CD4-positive, alpha-beta T cell (primary cell): ENCODE measurements around the gene IL5RA. TPM values are rescaled to one million over a fixed set of nuclear protein-coding genes. Genes with fewer than 3 reads are reported as not detected.

ENCODE experiments used
- ATAC-seq: fragments of 200-7000 bp; cut with Tn5 transposase; one replicate; pipeline ENCODE4 v1.10.0; 2022; ENCODE audit warnings: mild to moderate bottlenecking; ENCODE audit not compliant: poor library complexity
- CTCF ChIA-PET: fragments of 350-600 bp; sonication (Branson Sonifier 250); formaldehyde crosslinking; loops from one replicate; lab custom pipeline; 2021; ENCODE audit warnings: antibody characterized with exemption, inconsistent platforms; lab: Charles Lee
- POLR2A ChIA-PET: fragments of 350-600 bp; sonication (Branson Sonifier 250); formaldehyde crosslinking; loops from one replicate; lab custom pipeline; 2021; ENCODE audit warnings: antibody characterized with exemption, inconsistent platforms; lab: Charles Lee
- DNase-seq, 14 experiments: peaks; one replicate each; pipeline ENCODE4 v3.0.0-alpha.2; 2013 to 2020; ENCODE audit warnings: mixed read lengths in 2 of 14
- H3K27ac ChIP-seq, 2 donors: one replicate each; pipeline versions ENCODE4 v1.5.1 to v1.7.0; 2013; ENCODE audit warnings: low read length in 2 of 2, low read depth in 1 of 2, mild to moderate bottlenecking in 1 of 2
- H3K27me3 ChIP-seq, 2 experiments: 1 replicate in 1 of 2; 2 replicates in 1 of 2; pipeline versions ENCODE4 v1.6.1 to v1.7.0; 2013; ENCODE audit warnings: low read length in 2 of 2, control low read depth in 1 of 2, mild to moderate bottlenecking in 1 of 2, moderate library complexity in 1 of 2; ENCODE audit not compliant: insufficient read depth in 2 of 2, control insufficient read depth in 1 of 2
- H3K36me3 ChIP-seq: one replicate; pipeline ENCODE4 v1.6.1; 2013; ENCODE audit warnings: low read length, control low read depth; ENCODE audit not compliant: insufficient read depth
- H3K4me1 ChIP-seq: one replicate; pipeline ENCODE4 v1.6.1; 2013; ENCODE audit warnings: low read length, control low read depth; ENCODE audit not compliant: insufficient read depth
- H3K4me3 ChIP-seq: one replicate; pipeline ENCODE4 v1.5.1; 2013; ENCODE audit warnings: mild to moderate bottlenecking, low read length, moderate library complexity
- H3K9me3 ChIP-seq, 2 experiments: 1 replicate in 1 of 2; 2 replicates in 1 of 2; pipeline versions ENCODE4 v1.6.1 to v1.7.0; 2013; ENCODE audit warnings: low read length in 2 of 2, mild to moderate bottlenecking in 2 of 2, control low read depth in 1 of 2, moderate library complexity in 1 of 2; ENCODE audit not compliant: control insufficient read depth in 1 of 2, insufficient read depth in 1 of 2
- H3K27ac Mint-ChIP-seq: one replicate; pipeline ENCODE4 v1.8.0; 2020; ENCODE audit warnings: mixed read lengths
- H3K27me3 Mint-ChIP-seq: one replicate; pipeline ENCODE4 v1.8.0; 2021; ENCODE audit warnings: mixed read lengths
- H3K36me3 Mint-ChIP-seq: one replicate; pipeline ENCODE4 v1.8.0; 2021; ENCODE audit warnings: low read depth, mixed read lengths
- H3K4me1 Mint-ChIP-seq: one replicate; pipeline ENCODE4 v1.8.0; 2021; ENCODE audit warnings: low read depth, mixed read lengths
- H3K4me3 Mint-ChIP-seq: one replicate; pipeline ENCODE4 v1.8.0; 2020; ENCODE audit warnings: mild to moderate bottlenecking, mixed read lengths
- H3K9me3 Mint-ChIP-seq: one replicate; pipeline ENCODE4 v1.8.0; 2020; ENCODE audit warnings: mixed read lengths
- intact Hi-C, 2 experiments: fragments of 100-400 bp; cut with DNase I in 1 of 2; cut with micrococcal nuclease in 1 of 2; formaldehyde crosslinking; loops; one replicate each; pipeline versions ENCODE4 v1.15.1 to v1.9.0; 2023 to 2025; cut with DNase I, micrococcal nuclease
- total RNA-seq, 174 experiments: library from RNA in 2 of 174; stranded (reverse) in 2 of 174; gene quantifications; one replicate each; pipeline ENCODE4 v1.2.3 and lab custom pipeline; 2021 to 2026
- TF ChIP-seq, protein P1 (sequence below): fragments of 200-600 bp; IDR thresholded peaks from one replicate; pipeline ENCODE4 v1.8.0; 2022; ENCODE audit warnings: antibody characterized with exemption, mild to moderate bottlenecking

The IL5RA gene
- total RNA-seq, 2 experiments from 2014 or later = 0.59 to 0.99 TPM

DNA sequence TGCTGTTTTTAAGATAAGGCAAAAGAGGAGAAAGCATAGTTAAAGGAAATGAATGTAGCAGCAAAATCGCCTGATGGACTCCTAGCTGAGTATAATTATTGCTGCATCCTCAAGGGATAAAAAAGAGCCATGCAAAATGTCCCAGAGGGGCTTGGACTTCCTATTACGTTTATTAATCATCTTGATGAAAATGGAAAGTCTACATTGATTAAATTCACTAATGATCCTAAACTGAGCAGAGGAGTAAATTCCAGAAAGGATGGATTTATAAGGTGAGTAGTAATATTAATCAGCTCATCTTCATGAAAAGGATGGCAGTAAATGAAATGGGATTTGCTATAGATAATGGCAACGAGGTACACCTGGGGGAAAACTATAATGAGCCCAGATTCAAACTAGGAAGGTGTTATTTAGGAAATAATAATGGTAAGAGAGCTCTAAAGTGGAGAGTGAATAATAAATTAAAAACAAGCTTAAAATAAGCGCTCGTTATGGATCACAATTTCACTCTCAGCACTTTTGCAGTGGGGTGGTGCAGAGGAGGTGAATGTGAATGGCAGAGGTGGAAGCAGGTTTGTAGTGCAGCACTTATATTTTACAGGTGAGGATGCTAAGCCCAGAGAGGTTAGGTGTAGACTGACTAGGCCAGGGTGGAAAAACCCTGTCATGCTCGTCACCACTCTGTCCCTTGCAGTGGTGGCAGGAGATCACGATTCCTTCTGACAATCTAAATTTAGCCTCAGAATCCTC is 22.3 kb downstream of the IL5RA start:
- no peak for DNase-seq
- no peaks in the 10 kb centered on the region for H3K36me3 Mint-ChIP-seq
- H3K36me3 ChIP-seq = no peaks in the 10 kb centered on the region
- ChIA-PET CTCF (no interaction called here), POLR2A (no interaction called here)
- H3K27ac ChIP-seq = no peak overlapping the region
- TF ChIP-seq, protein P1, sequence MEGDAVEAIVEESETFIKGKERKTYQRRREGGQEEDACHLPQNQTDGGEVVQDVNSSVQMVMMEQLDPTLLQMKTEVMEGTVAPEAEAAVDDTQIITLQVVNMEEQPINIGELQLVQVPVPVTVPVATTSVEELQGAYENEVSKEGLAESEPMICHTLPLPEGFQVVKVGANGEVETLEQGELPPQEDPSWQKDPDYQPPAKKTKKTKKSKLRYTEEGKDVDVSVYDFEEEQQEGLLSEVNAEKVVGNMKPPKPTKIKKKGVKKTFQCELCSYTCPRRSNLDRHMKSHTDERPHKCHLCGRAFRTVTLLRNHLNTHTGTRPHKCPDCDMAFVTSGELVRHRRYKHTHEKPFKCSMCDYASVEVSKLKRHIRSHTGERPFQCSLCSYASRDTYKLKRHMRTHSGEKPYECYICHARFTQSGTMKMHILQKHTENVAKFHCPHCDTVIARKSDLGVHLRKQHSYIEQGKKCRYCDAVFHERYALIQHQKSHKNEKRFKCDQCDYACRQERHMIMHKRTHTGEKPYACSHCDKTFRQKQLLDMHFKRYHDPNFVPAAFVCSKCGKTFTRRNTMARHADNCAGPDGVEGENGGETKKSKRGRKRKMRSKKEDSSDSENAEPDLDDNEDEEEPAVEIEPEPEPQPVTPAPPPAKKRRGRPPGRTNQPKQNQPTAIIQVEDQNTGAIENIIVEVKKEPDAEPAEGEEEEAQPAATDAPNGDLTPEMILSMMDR = no peak
- no peak overlapping the region for H3K4me3 ChIP-seq
- H3K27me3 Mint-ChIP-seq = no peaks in the 10 kb centered on the region
- no peaks in the 10 kb centered on the region for H3K4me1 Mint-ChIP-seq
- no peak overlapping the region for H3K27ac Mint-ChIP-seq
- no peak overlapping the region for H3K4me3 Mint-ChIP-seq
- ATAC-seq = no peak
- no peaks in the 10 kb centered on the region for H3K9me3 Mint-ChIP-seq
- intact Hi-C loops = no loop called here
- no peaks in the 10 kb centered on the region for H3K27me3 ChIP-seq
- H3K9me3 ChIP-seq = no peaks in the 10 kb centered on the region
- no peaks in the 10 kb centered on the region for H3K4me1 ChIP-seq

DNA sequence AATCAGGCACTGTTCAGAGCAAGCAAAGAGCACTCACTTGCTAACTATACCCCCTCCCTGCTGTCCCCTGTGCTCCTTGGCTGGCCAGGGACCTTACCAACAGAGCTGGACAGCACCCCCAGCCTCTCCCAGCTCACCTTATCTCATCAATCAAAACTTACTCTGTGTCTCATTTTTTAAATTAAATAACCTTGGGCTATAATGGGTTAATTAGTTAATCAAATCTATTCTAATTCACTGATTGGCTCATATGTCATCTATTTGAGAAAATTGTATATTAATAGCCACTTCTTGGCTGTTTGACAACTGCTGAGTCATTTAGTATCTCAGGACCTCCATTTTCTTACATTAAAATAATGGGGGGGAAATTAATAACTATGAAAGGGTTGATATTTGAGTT is 22.9 kb downstream of the IL5RA start:
- H3K27ac Mint-ChIP-seq = no peak overlapping the region
- DNase-seq (no peak), ATAC-seq (no peak)
- H3K27me3 Mint-ChIP-seq = no peaks in the 10 kb centered on the region
- H3K4me3 Mint-ChIP-seq = no peak overlapping the region
- no peaks in the 10 kb centered on the region for H3K36me3 Mint-ChIP-seq
- no peaks in the 10 kb centered on the region for H3K36me3 ChIP-seq
- H3K9me3 ChIP-seq = no peaks in the 10 kb centered on the region
- TF ChIP-seq, protein P1 = no peak
- H3K4me3 ChIP-seq = no peak overlapping the region
- no peak overlapping the region for H3K27ac ChIP-seq
- H3K27me3 ChIP-seq = no peaks in the 10 kb centered on the region
- no peaks in the 10 kb centered on the region for H3K9me3 Mint-ChIP-seq
- ChIA-PET CTCF (no interaction called here), POLR2A (no interaction called here)
- no peaks in the 10 kb centered on the region for H3K4me1 Mint-ChIP-seq
- no peaks in the 10 kb centered on the region for H3K4me1 ChIP-seq
- intact Hi-C loops = no loop called here

DNA sequence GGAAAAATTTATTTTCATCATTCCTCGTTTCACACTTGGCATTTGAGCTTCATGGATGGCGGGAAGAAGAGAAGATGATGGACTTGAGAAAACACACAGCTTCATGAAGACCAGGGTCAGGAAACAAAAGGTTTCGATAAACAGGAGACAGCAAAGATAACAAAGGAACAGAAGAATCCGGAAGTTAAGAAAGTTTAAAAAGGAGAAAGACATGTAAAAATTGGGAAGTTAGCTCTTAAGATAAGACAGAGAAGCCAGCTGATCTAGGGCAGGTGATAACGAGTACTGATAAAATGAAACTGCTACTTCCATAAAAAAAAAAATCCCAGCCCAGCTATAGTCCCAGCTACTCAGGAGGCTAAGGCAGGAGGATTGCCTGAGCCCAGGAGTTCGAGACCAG is 23.9 kb downstream of the IL5RA start:
- Mint-ChIP-seq H3K4me3 (no peak overlapping the region), H3K9me3 (no peaks in the 10 kb centered on the region)
- H3K27me3 ChIP-seq = no peaks in the 10 kb centered on the region

More for the DNA sequence above, 23.9 kb downstream of the IL5RA start:
- Mint-ChIP-seq H3K36me3 (no peaks in the 10 kb centered on the region), H3K27me3 (no peaks in the 10 kb centered on the region), H3K27ac (no peak overlapping the region), H3K4me1 (no peaks in the 10 kb centered on the region)
- H3K9me3 ChIP-seq = no peaks in the 10 kb centered on the region
- no peaks in the 10 kb centered on the region for H3K4me1 ChIP-seq
- CTCF ChIA-PET = no interaction called here
- H3K36me3 ChIP-seq = no peaks in the 10 kb centered on the region
- no peak for ATAC-seq
- POLR2A ChIA-PET = no interaction called here
- TF ChIP-seq, protein P1 = no peak
- DNase-seq = no peak
- intact Hi-C loops = no loop called here
- no peak overlapping the region for H3K4me3 ChIP-seq
- H3K27ac ChIP-seq = no peak overlapping the region
